ENCODE measurements around the gene PTPRM. TPM values are rescaled to one million over a fixed set of nuclear protein-coding genes. Genes with fewer than 3 reads are reported as not detected.

PTPRM gene
- total RNA-seq, 1 donor = 84.7 TPM

DNA sequence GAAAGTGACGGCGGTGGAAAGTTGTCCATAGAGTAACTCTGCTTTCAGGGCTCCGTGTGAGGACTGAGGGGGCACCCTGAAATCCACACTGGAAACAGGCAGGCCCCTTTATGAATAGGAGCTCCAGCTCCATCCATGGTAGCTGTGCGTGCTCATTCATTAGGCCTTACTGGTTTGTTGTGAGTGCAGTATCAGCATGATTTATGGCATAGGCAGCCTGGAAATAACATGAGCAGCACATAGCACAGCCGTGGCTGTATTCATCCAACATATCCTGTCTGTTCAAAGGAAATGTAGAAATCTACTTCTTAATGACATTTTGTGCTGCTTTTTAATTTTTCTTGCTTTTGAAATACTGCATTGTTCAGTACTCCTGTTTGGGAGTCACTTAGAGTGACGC, 627.3 kb downstream of the PTPRM start:
- Histone ChIP-seq H3K9me3 (ENCODE audit: low read depth, low read length) (no peaks in the 10 kb centered on the region), H3K79me2 (ENCODE audit: insufficient read depth, low read length) (no peaks in the 10 kb centered on the region), H3K4me3 (ENCODE audit: insufficient read depth, low read length) (no peak overlapping the region), H4K20me1 (ENCODE audit: insufficient read depth, low read length) (no peaks in the 10 kb centered on the region), H3K4me2 (ENCODE audit: insufficient read depth, low read length) (no peak overlapping the region), H3K4me1 (ENCODE audit: insufficient read depth, low read length) (no peaks in the 10 kb centered on the region), H3K27me3 (ENCODE audit: insufficient read depth, low read length) (no peaks in the 10 kb centered on the region), H2AFZ (ENCODE audit: low read length) (no peak overlapping the region), H3K27ac (ENCODE audit: low read depth, low read length) (no peak overlapping the region), H3K36me3 (ENCODE audit: insufficient read depth, low read length) (no peaks in the 10 kb centered on the region)
- no peak for DNase-seq (ENCODE audit: insufficient read length, low spot score, missing footprints)
- TF ChIP-seq, protein P1, sequence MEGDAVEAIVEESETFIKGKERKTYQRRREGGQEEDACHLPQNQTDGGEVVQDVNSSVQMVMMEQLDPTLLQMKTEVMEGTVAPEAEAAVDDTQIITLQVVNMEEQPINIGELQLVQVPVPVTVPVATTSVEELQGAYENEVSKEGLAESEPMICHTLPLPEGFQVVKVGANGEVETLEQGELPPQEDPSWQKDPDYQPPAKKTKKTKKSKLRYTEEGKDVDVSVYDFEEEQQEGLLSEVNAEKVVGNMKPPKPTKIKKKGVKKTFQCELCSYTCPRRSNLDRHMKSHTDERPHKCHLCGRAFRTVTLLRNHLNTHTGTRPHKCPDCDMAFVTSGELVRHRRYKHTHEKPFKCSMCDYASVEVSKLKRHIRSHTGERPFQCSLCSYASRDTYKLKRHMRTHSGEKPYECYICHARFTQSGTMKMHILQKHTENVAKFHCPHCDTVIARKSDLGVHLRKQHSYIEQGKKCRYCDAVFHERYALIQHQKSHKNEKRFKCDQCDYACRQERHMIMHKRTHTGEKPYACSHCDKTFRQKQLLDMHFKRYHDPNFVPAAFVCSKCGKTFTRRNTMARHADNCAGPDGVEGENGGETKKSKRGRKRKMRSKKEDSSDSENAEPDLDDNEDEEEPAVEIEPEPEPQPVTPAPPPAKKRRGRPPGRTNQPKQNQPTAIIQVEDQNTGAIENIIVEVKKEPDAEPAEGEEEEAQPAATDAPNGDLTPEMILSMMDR (IDR thresholded peaks at IDR 0.05; ENCODE audit: extremely low read depth, low read depth, low read length) = no peak

DNA sequence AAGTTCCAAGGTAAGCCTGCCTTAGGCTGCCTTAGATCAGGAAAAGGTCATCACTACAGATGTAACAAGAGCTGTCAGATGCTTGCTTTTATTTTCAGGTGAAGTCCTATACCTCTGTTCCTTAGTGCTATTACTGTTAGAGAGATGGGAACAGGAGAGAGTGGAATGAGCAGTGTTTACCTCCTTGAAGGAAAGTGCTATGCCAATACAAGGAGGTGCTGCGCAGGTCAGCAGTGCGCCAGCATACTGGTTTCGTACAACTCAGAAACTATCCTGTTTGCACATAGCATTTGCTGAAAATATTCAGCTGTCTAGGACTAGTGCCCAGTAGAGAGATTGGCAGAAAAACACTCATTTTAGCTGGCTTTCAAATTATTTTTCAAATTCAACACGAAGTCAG, 629.1 kb downstream of the PTPRM start:
- DNase-seq (ENCODE audit: insufficient read length, low spot score, missing footprints) = no peak
- H3K9me3 ChIP-seq (ENCODE audit: low read depth, low read length) = no peaks in the 10 kb centered on the region
- no peaks in the 10 kb centered on the region for H3K36me3 ChIP-seq (ENCODE audit: insufficient read depth, low read length)
- H3K79me2 ChIP-seq (ENCODE audit: insufficient read depth, low read length) = no peaks in the 10 kb centered on the region
- H3K4me2 ChIP-seq (ENCODE audit: insufficient read depth, low read length) = no peak overlapping the region
- TF ChIP-seq, protein P1 (IDR thresholded peaks at IDR 0.05; ENCODE audit: extremely low read depth, low read depth, low read length) = no peak
- H3K4me3 ChIP-seq (ENCODE audit: insufficient read depth, low read length) = no peak overlapping the region
- no peak overlapping the region for H2AFZ ChIP-seq (ENCODE audit: low read length)
- H4K20me1 ChIP-seq (ENCODE audit: insufficient read depth, low read length) = no peaks in the 10 kb centered on the region
- H3K27me3 ChIP-seq (ENCODE audit: insufficient read depth, low read length) = no peaks in the 10 kb centered on the region
- no peaks in the 10 kb centered on the region for H3K4me1 ChIP-seq (ENCODE audit: insufficient read depth, low read length)
- no peak overlapping the region for H3K27ac ChIP-seq (ENCODE audit: low read depth, low read length)

DNA sequence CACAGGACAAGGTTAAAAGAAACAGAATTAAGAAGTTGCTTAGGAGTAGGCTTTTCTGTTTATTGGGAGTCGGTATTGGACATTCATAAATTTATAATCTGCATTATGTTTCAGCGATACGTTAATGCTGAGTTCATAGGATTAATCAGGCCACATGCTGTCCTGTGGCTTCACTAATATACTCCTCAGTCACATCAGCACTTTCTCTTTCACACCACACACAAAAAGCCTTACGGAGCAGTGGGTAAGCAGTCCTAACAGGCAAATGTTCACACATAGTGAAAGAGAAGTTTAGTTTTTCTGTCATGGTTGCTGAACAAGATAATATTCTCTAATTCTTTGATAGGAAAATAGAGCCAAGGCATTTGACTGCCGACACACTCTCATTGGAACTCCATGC, 630.4 kb downstream of the PTPRM start:
- no peaks in the 10 kb centered on the region for H3K9me3 ChIP-seq (ENCODE audit: low read depth, low read length)
- no peaks in the 10 kb centered on the region for H3K36me3 ChIP-seq (ENCODE audit: insufficient read depth, low read length)
- no peak overlapping the region for H3K4me2 ChIP-seq (ENCODE audit: insufficient read depth, low read length)
- DNase-seq (ENCODE audit: insufficient read length, low spot score, missing footprints) = no peak
- no peak overlapping the region for H3K27ac ChIP-seq (ENCODE audit: low read depth, low read length)
- H3K27me3 ChIP-seq (ENCODE audit: insufficient read depth, low read length) = no peaks in the 10 kb centered on the region
- TF ChIP-seq, protein P1 (IDR thresholded peaks at IDR 0.05; ENCODE audit: extremely low read depth, low read depth, low read length) = no peak
- H4K20me1 ChIP-seq (ENCODE audit: insufficient read depth, low read length) = no peaks in the 10 kb centered on the region
- no peaks in the 10 kb centered on the region for H3K4me1 ChIP-seq (ENCODE audit: insufficient read depth, low read length)
- H3K79me2 ChIP-seq (ENCODE audit: insufficient read depth, low read length) = no peaks in the 10 kb centered on the region
- no peak overlapping the region for H2AFZ ChIP-seq (ENCODE audit: low read length)
- H3K4me3 ChIP-seq (ENCODE audit: insufficient read depth, low read length) = no peak overlapping the region

DNA sequence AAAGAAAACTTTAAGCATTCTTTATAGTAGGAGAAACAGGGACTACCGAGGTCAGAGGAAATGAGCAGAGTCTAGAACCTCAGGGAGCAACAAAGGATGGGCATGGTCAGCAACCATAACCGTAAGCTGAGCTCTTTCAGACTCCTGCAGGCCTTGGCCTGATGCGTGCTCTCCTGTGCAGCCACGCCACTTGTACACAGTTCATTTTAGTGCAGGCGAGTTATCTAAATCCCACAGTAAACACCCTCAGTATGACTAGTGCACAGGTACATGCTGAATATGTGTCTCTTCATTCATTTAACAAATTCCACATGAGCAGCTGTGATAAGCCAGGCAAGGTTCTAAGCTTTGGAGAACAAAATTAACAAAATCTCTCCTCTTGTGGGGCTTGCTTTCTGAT, 640.9 kb downstream of the PTPRM start:
- Histone ChIP-seq H4K20me1 (ENCODE audit: insufficient read depth, low read length) (no peaks in the 10 kb centered on the region), H3K4me2 (ENCODE audit: insufficient read depth, low read length) (no peak overlapping the region), H3K4me3 (ENCODE audit: insufficient read depth, low read length) (no peak overlapping the region), H3K27ac (ENCODE audit: low read depth, low read length) (no peak overlapping the region), H3K79me2 (ENCODE audit: insufficient read depth, low read length) (no peaks in the 10 kb centered on the region), H3K27me3 (ENCODE audit: insufficient read depth, low read length) (no peaks in the 10 kb centered on the region), H3K36me3 (ENCODE audit: insufficient read depth, low read length) (no peaks in the 10 kb centered on the region), H2AFZ (ENCODE audit: low read length) (no peak overlapping the region), H3K4me1 (ENCODE audit: insufficient read depth, low read length) (peaks cover 7% of the 10 kb centered on the region), H3K9me3 (ENCODE audit: low read depth, low read length) (no peaks in the 10 kb centered on the region)
- DNase-seq (ENCODE audit: insufficient read length, low spot score, missing footprints) = no peak
- TF ChIP-seq, protein P1 (IDR thresholded peaks at IDR 0.05; ENCODE audit: extremely low read depth, low read depth, low read length) = no peak

All from osteoblast (primary cell).